K562 (cell line): ENCODE results near the gene PPP1R16B. TPM values are rescaled to one million over a fixed set of nuclear protein-coding genes. Genes with fewer than 3 reads are reported as not detected.

Experiments
- FOXA1 ChIP-seq: fragments of 450-650 bp; IDR thresholded peaks from 2 replicates; pipeline ENCODE4 v1.6.1; 2016; ENCODE audit warnings: mild to moderate bottlenecking, borderline replicate concordance
- KHSRP ChIP-seq: fragments of 450-650 bp; IDR thresholded peaks from 2 replicates; pipeline ENCODE4 v1.6.1; 2017
- MYC ChIP-seq, 2 experiments: fragments of 250-450 bp in 1 of 2; sonication (Bioruptor Pico) in 1 of 2; IDR thresholded peaks; 2 replicates each; pipeline versions ENCODE4 v1.5.1 to v1.6.1; 2012 to 2021; ENCODE audit warnings: low read depth in 2 of 2, borderline replicate concordance in 1 of 2, improper control_type of control experiment in 1 of 2, low read length in 1 of 2, mild to moderate bottlenecking in 1 of 2, moderate library complexity in 1 of 2
- NFE2L1 ChIP-seq: fragments of 450-650 bp; IDR thresholded peaks from 2 replicates; pipeline ENCODE4 v1.6.1; 2016; ENCODE audit warnings: missing genetic modification characterization, low read depth, mild to moderate bottlenecking, missing compliant biosample characterization, moderate library complexity, borderline replicate concordance
- REST ChIP-seq, 2 experiments: fragments of 450-650 bp; formaldehyde crosslinking in 1 of 2; IDR thresholded peaks; 2 replicates each; pipeline versions ENCODE4 v1.4.0 to v1.6.1; 2014 to 2020; ENCODE audit warnings: mild to moderate bottlenecking in 2 of 2, borderline replicate concordance in 1 of 2, low read depth in 1 of 2
- SAFB2 ChIP-seq: fragments of 200-400 bp; formaldehyde crosslinking; IDR thresholded peaks from 2 replicates; pipeline ENCODE4 v1.6.1; 2018; ENCODE audit warnings: borderline replicate concordance, low read length, low read depth, moderate library complexity; ENCODE audit not compliant: severe bottlenecking
- SRSF1 ChIP-seq: fragments of 200-400 bp; formaldehyde crosslinking; IDR thresholded peaks from 2 replicates; pipeline ENCODE4 v1.6.1; 2017; ENCODE audit warnings: mild to moderate bottlenecking, low read depth, low read length, moderate library complexity
- TGIF2 ChIP-seq: sonication (generic); formaldehyde crosslinking; IDR thresholded peaks from 2 replicates; pipeline ENCODE4 v1.8.1; 2022; ENCODE audit warnings: mild to moderate bottlenecking, missing genetic modification reagents, moderate library complexity
- polyA plus RNA-seq, 8 experiments: library from polyadenylated mRNA; depleted of rRNA in 4 of 8; stranded (reverse) in 5 of 8; unstranded in 3 of 8; fragments of >200 nt; fragmentation: Nextera tagmentation in 2 of 8; fragmentation: Illumina TruSeq in 1 of 8; extraction: Ambion mirVana in 2 of 8; extraction: Trizol in 1 of 8; gene quantifications; 2 replicates each; pipeline versions ENCODE4 v1.2.1 to v1.2.3, GENCODE V29; 2011 to 2014; ENCODE audit warnings: inconsistent platforms in 1 of 8, missing spikeins in 1 of 8
- total RNA-seq, 7 experiments: library from RNA; depleted of rRNA in 6 of 7; stranded (reverse); fragments of >200 nt in 6 of 7; fragmentation: Illumina TruSeq in 2 of 7; extraction: Trizol in 2 of 7; gene quantifications; 2 replicates each; pipeline versions ENCODE4 v1.2.1 to v1.2.3, GENCODE V29; 2011 to 2021; ENCODE audit warnings: low replicate concordance in 1 of 7
- TF ChIP-seq, protein P1 (sequence below): fragments of 250-450 bp; sonication (Bioruptor Pico); IDR thresholded peaks from 2 replicates; pipeline ENCODE4 v1.4.0; 2020
- TF ChIP-seq, protein P2 (sequence below): sonication (generic); formaldehyde crosslinking; IDR thresholded peaks from 2 replicates; pipeline ENCODE4 v1.9.0; 2022; ENCODE audit warnings: mild to moderate bottlenecking, missing genetic modification reagents

The PPP1R16B gene
- total and polyA plus RNA-seq, 9 of the 15 experiments (the other 6 are each of a cell fraction or from before 2014, with no cell fraction given), result 1.5 to 11.5 (median 6.8) TPM

- TF ChIP-seq, protein P1, sequence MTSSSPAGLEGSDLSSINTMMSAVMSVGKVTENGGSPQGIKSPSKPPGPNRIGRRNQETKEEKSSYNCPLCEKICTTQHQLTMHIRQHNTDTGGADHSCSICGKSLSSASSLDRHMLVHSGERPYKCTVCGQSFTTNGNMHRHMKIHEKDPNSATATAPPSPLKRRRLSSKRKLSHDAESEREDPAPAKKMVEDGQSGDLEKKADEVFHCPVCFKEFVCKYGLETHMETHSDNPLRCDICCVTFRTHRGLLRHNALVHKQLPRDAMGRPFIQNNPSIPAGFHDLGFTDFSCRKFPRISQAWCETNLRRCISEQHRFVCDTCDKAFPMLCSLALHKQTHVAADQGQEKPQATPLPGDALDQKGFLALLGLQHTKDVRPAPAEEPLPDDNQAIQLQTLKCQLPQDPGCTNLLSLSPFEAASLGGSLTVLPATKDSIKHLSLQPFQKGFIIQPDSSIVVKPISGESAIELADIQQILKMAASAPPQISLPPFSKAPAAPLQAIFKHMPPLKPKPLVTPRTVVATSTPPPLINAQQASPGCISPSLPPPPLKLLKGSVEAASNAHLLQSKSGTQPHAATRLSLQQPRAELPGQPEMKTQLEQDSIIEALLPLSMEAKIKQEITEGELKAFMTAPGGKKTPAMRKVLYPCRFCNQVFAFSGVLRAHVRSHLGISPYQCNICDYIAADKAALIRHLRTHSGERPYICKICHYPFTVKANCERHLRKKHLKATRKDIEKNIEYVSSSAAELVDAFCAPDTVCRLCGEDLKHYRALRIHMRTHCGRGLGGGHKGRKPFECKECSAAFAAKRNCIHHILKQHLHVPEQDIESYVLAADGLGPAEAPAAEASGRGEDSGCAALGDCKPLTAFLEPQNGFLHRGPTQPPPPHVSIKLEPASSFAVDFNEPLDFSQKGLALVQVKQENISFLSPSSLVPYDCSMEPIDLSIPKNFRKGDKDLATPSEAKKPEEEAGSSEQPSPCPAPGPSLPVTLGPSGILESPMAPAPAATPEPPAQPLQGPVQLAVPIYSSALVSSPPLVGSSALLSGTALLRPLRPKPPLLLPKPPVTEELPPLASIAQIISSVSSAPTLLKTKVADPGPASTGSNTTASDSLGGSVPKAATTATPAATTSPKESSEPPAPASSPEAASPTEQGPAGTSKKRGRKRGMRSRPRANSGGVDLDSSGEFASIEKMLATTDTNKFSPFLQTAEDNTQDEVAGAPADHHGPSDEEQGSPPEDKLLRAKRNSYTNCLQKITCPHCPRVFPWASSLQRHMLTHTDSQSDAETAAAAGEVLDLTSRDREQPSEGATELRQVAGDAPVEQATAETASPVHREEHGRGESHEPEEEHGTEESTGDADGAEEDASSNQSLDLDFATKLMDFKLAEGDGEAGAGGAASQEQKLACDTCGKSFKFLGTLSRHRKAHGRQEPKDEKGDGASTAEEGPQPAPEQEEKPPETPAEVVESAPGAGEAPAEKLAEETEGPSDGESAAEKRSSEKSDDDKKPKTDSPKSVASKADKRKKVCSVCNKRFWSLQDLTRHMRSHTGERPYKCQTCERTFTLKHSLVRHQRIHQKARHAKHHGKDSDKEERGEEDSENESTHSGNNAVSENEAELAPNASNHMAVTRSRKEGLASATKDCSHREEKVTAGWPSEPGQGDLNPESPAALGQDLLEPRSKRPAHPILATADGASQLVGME (CRISPR knock-in tag), result 0 out of 2 replicates have a peak, but pooled peaks have one; percentile 38
- TF ChIP-seq MYC (IDR thresholded peaks at IDR 0.05; ENCODE audit: low read depth, low read length), result no peak
- no peak for TF ChIP-seq MYC (CRISPR knock-in tag; IDR thresholded peaks at IDR 0.05; ENCODE audit: borderline replicate concordance, low read depth)
- peak; percentile 32; the same call in 1 of the 2 replicates for TF ChIP-seq NFE2L1 (tag)
- TF ChIP-seq KHSRP, result no peak
- no peak for TF ChIP-seq TGIF2
- no peak for TF ChIP-seq SRSF1
- no peak for TF ChIP-seq FOXA1
- TF ChIP-seq, protein P2, sequence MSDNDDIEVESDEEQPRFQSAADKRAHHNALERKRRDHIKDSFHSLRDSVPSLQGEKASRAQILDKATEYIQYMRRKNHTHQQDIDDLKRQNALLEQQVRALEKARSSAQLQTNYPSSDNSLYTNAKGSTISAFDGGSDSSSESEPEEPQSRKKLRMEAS (CRISPR knock-in tag), result no peak
- TF ChIP-seq SAFB2, result no peak
- peak; percentile 43; the same call in 1 of the 2 replicates for TF ChIP-seq REST (IDR thresholded peaks at IDR 0.05; ENCODE audit: borderline replicate concordance)
- TF ChIP-seq REST (CRISPR knock-in tag; IDR thresholded peaks at IDR 0.05; ENCODE audit: low read depth), result no peak
Measured at GRCh38 chr20:38831049-38831691, 25.7 kb downstream of the PPP1R16B start (continued).
